ENCODE measurements around the gene PXDN. TPM values are rescaled to one million over a fixed set of nuclear protein-coding genes. Genes with fewer than 3 reads are reported as not detected.
"Not testable (repeated sequence)": the region's sequence is repeated elsewhere in the genome, so short reads cannot be mapped to it uniquely, and the experiment has no call there.

Gene PXDN
- total RNA-seq, 1 donor from 2014 or later: 27.5 TPM

GRCh38 chr2:1729242-1729641 lies 15.1 kb downstream of the PXDN start:
- intact Hi-C loops (cut with DNase I): no loop called here
- DNase-seq (ENCODE audit: low spot score): no peak

GRCh38 chr2:1728821-1729220 lies 15.5 kb downstream of the PXDN start:
- intact Hi-C loops (cut with DNase I): no loop called here
- peak; percentile 78 for DNase-seq (ENCODE audit: low spot score)

GRCh38 chr2:1727796-1728474 lies 16.4 kb downstream of the PXDN start:
- intact Hi-C loops (cut with DNase I): no loop called here
- DNase-seq (ENCODE audit: low spot score): peak; percentile 47

- intact Hi-C loops (cut with DNase I): no loop called here
Observed at GRCh38 chr2:1727101-1727771, 17.1 kb downstream of the PXDN start.

GRCh38 chr2:1726558-1726957 lies 17.8 kb downstream of the PXDN start:
- DNase-seq (ENCODE audit: low spot score): no peak

More at GRCh38 chr2:1727101-1727771, 17.1 kb downstream of the PXDN start:
- DNase-seq (ENCODE audit: low spot score): peak; percentile 71

GRCh38 chr2:1724351-1724750 lies 20.0 kb downstream of the PXDN start:
- intact Hi-C loops (cut with DNase I); DNase-seq (ENCODE audit: low spot score): not testable (repeated sequence)

More at GRCh38 chr2:1726558-1726957, 17.8 kb downstream of the PXDN start:
- intact Hi-C loops (cut with DNase I): no loop called here

- DNase-seq (ENCODE audit: low spot score): no peak
- intact Hi-C loops (cut with DNase I): no loop called here
Observed at GRCh38 chr2:1723397-1724042, 20.8 kb downstream of the PXDN start.

- no peak for DNase-seq (ENCODE audit: low spot score)
- intact Hi-C loops (cut with DNase I): no loop called here
Observed at GRCh38 chr2:1722692-1723091, 21.6 kb downstream of the PXDN start.

- intact Hi-C loops (cut with DNase I): no loop called here
- DNase-seq (ENCODE audit: low spot score): no peak
Observed at GRCh38 chr2:1721706-1722646, 22.3 kb downstream of the PXDN start.

GRCh38 chr2:1718339-1719220 lies 25.7 kb downstream of the PXDN start:
- intact Hi-C loops (cut with DNase I): no loop called here
- DNase-seq (ENCODE audit: low spot score): no peak

- no peak for DNase-seq (ENCODE audit: low spot score)
Observed at GRCh38 chr2:1717113-1717512, 27.2 kb downstream of the PXDN start.

GRCh38 chr2:1716441-1716840 lies 27.9 kb downstream of the PXDN start:
- intact Hi-C loops (cut with DNase I): loop anchor here (1.0 to 2.0 kb wide), 2 partner anchors 8 to 26 kb away; no protein-coding TSS in a partner anchor
- no peak for DNase-seq (ENCODE audit: low spot score)

More at GRCh38 chr2:1717113-1717512, 27.2 kb downstream of the PXDN start:
- intact Hi-C loops (cut with DNase I): loop anchor here (2.0 kb wide), 1 partner anchor 26 kb away; no protein-coding TSS in a partner anchor

GRCh38 chr2:1716014-1716305 lies 28.4 kb downstream of the PXDN start:
- DNase-seq (ENCODE audit: low spot score): not testable (repeated sequence)
- intact Hi-C loops (cut with DNase I): loop anchor here (1.0 to 2.0 kb wide), 2 partner anchors 8 to 27 kb away; no protein-coding TSS in a partner anchor

GRCh38 chr2:1715184-1716013 lies 28.9 kb downstream of the PXDN start:
- no peak for DNase-seq (ENCODE audit: low spot score)
- intact Hi-C loops (cut with DNase I): loop anchor here (1.0 to 2.0 kb wide), 2 partner anchors 7 to 27 kb away; no protein-coding TSS in a partner anchor

- intact Hi-C loops (cut with DNase I): no loop called here
- DNase-seq (ENCODE audit: low spot score): no peak
Observed at GRCh38 chr2:1714291-1715064, 29.8 kb downstream of the PXDN start.

GRCh38 chr2:1713839-1714236 lies 30.5 kb downstream of the PXDN start:
- intact Hi-C loops (cut with DNase I): no loop called here
- DNase-seq (ENCODE audit: low spot score): no peak
